HG03039 (cell line): ENCODE results near the gene TGM2.

Source experiments
- ATAC-seq: cut with Tn5 transposase; IDR thresholded peaks from one replicate; pipeline ENCODE4 v1.9.1; 2021; ENCODE audit warnings: mild to moderate bottlenecking, moderate library complexity; ENCODE audit not compliant: unreplicated experiment

TGM2 gene

DNA sequence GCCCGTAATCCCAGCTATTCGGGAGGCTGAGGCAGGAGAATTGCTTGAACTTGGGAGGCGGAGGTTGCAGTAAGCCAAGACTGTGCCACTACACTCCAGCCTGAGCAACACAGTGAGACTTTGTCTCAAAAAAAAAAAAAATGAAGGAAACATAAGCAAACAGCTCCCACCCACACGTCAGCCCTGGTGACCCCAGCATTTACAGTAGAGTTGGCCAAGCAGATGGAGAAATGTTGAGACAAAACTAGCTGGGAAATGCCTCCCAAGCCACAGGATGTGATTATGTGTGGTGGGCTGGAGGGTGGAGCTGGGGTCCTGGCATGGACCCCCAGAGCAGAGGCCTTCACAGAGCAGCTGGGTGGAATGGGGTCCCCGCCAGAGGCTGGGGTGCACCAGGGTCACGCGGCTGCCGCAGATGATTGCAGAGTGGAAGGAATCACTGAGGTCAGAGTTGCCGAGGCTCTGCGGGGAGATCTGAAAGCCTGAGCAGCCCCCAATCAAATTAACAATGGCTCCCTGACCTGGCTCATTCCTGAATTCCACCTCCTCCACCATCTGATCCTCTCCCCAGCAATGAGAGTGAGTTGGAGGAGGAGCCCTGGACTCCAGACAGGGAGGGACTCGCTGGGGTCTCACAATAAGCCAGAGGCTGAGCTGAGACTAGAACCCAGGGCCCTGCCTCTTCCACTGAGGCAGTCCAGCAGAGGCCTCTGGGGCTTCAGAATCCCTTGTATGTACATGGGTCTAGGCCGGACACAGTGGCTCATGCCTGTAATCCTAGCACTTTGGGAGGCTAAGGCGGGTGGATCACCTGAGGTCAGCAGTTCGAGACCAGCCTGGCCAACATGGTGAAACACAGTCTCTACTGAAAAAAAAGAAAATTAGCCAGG, 34.7 kb upstream of the TGM2 start:
- no peak for ATAC-seq

DNA sequence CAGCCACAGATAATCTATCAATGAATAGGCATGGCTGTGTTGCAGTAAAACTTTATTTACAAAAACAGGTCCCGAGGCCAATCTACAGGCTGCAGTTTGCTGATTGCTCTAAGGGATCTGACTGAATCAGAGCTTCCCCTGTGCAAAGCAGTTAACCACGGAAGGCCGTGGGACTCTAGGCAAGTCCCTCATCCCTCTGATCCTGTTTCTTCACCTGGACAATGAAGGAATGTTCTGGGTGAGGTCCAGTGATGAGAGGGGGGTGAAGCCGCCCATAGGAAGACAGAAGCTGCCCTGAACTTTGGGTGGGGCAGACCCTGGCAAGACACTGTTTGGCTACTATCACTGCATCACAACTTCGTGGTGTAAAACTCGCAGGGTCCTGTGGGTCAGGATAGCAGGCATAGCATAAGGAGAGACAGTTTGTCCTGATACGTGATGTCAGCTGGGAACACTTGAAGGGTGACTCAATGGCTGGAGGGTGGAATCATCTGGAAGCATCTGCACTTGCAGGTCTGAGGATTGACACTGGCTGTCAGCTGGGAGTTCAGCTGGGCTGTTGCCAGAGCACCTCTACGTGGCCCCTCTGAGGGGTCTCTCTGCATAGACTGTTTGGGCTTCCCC, 33.3 kb upstream of the TGM2 start:
- no peak for ATAC-seq

DNA sequence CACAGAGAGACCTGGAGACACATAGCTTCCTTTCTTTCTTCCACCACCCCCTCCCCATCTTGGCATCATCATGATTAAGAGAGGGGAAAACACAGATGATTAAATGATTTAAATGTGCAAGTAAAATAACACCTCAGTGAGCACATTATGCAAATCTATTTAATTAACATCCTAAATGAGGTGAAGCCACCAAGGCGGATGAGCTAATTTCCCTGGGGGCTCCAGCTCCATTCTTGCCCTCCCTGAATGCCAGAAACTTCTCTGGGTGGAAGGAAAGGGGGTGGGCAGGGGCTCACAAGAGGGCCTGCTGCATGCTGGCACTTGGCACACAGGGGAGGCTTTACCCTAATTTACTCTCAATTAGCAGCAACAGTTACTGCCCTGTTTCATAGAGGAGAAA, 32.5 kb upstream of the TGM2 start:
- ATAC-seq = no peak

DNA sequence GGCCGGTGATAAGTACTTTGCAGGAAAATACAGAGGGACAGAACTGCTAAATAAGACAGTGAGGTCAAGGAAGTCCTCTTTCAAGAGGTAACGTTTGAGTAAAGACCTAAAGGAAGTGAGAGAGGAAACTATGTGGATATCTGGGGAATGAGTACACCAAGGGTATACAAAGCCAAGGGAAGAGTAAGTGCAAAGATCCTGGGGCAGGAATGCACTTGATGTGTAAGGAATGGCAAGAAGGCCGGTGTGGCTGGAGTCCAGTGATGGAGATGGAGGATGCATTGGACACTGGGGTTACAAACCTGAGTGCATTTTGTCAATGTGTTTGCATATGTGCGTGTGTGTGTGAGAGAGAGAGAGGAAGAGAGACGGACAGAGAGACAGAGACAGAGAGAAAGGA, 32.1 kb upstream of the TGM2 start:
- ATAC-seq = no peak

DNA sequence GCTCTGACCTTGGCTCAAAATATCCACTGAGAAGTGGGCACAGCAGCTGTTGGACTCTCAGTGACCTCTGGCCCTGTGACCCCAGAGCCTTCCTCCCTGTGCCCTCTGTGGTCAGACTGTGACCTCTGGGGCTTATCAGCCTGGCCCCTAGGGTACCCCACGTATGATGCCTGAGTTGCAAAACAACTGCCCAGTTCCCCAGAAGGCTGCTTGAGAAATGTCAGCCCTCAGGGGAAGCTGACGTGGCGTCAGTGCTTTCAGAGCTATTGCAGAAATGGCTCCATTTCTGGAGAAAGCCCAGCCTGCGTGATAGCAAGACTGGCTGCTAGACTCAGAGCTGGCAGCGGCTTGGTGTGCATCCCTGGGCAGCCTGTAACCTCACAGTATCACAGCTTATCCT, 31.5 kb upstream of the TGM2 start:
- no peak for ATAC-seq

DNA sequence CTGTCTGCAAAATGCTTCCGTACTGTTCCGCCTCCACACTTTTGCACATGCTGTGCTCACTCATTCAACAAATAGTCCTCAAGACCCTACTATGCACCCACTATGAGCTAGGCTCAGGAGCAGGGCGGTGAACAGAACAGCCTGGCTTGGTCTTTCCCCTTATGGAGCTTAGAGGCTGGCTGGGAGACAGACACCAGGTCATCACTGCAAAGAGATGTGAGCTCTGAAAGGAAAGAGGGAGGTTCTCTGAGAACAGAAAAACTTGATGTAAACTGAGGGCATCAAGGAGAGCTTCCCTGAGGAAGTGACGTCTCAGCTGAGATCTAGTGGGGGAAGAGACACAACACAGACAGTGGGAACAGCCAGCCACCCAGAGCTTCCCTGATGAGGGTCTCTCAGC, 31.0 kb upstream of the TGM2 start:
- ATAC-seq = no peak

DNA sequence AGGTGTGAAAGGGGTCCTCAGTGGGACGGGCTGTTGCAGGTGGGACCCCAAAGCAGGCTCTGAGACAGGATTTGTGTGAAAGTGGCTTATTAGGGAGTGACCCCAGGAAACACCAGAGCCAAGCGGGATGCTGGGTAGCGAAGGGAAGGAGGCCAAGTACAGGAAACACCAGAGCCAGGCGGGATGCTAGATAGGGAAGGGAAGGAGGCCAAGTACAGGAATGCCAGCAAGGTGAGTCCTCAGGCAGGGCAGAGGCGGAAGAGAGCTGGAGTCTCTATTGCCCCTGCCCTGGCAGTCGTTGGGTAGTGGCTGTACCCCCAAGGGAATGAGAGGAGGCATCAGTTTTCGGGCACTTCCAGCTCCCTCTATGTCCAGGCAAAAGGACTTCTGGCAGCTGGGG, 30.5 kb upstream of the TGM2 start:
- no peak for ATAC-seq

DNA sequence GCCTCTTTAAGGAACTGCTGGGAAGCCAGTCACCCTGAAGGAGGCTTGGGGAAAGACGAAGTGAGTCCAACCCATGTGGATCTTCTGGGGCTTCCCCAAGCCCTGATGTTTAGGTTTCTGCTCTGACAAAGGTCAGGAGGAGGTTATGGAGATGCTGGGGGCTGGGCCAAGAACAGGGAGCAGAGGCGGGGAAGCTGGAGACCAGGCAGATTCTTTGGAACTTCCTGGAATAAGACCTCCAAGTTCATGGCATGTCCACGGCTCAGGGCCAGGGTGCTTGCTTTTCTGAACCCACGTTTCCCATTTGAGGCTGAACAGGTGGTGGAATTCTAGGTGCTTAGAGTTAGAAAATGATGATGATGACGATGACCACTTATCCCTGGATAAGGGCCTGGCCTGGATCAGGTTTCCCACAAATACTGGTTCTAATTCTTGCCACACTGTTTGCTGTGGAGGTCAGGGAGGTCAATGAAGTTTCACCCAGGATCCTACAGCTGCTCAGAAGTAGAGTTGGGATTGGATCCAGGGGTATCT, 30.0 kb upstream of the TGM2 start:
- ATAC-seq = no peak

DNA sequence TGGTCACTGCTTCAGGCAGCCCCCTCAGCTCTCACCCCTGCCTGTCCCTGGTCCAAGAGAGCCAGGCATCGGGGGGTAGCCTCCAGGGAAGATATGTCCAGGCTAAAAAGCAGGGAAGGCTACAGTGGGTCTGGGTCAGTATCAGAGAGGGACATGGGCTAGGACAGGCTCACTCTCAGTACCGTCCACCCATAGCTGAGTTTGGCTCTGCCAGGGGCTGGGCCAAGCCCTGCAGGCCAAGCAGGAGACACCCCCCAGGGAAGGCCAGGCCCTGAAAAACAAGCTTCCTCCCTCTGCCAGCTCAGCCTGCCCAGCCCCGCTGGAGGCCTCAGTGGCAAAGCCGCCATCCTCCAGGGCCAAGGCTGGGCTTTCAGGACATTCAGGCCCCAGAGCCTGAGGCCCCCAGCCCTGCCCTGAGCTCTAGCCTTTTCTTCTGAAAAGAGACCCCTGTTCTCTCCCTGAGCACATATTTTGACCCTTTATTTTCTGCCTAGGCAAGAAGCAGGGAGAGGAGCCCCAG, 28.6 kb upstream of the TGM2 start:
- ATAC-seq = no peak

DNA sequence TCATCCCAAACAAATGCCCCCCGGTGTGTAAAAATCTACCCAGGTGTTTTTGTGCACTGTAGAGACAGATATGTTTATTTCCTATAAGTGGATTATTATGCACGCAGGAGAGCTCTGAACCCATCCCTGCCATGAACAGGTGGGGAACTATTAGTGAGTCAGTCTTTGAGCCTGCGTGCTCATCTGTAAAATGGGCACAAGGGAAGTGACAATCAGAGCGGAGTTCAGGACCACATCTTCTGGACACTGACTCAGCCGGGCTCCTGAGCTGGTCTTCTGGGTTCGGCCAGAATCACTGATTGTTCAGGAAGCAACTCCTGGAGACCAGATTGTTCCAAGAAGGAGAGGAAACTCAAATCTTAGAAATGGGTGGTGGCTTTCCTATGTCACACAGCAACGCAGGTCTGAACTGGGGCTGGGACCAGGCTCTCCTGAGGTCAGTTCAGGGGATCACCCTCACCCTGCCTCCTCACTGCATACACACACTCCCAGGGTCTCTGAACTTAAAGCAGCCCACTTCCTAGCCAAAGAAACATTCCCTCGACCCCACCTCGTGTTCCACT, 27.3 kb upstream of the TGM2 start:
- ATAC-seq = no peak

DNA sequence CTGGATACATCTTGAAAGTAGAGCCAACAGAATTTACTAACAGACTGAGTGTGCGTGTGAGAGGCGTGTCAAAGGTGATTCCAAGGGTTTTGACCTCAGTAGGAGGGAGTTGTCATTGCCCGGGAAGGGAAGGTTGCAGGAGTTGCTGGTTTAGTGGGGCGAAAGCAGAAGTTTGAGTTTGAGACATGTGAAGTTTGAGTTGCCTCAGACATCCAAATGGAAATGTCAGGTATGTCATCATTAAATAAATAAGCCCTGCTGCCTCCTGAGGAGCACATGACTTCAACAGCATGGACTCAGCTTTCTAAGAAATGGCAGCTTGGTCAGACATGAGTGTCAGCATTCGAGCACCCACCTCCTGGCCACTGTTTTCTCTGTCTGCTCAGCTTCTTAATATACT, 26.6 kb upstream of the TGM2 start:
- ATAC-seq = no peak

DNA sequence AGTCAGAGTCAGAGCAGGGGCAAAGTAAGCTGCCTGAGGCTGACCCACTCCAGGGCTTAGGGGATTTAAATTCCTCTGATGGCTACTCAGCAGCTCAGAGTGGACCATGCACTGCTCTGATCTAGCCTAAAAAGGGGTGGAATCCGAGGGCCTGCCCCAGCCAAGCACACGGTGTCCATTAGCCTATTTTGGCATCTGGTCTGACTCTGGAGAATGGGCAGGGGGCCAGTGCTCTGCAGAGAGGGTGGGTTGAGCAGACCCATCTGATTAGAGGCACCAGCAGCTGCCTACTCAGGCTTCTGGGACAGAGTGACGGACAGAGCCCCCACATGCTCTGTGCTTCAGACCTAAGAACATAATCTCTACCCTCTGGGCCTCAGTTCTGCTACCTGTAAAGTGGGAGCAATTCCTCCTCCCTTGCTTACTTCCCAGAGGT, 25.9 kb upstream of the TGM2 start:
- ATAC-seq = no peak

DNA sequence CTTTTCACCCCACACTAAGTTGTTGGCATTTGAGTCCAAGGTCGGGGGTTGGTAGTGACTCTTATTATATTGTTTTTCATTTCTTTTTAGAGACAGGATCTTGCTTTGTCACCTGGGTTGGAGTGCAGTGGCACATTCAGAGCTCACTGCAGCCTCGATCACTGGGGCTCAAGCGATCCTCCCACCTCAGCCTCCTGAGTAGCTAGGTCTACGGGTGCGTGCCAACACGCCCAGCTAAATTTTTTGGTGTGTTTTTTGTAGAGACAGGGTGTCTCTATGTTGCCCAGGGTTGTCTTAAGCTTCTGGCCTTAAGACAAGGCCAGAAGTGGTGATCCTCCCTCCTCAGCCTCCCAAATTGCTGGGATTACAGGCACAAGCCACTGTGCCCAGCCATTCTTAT, 25.1 kb upstream of the TGM2 start:
- ATAC-seq = no peak

DNA sequence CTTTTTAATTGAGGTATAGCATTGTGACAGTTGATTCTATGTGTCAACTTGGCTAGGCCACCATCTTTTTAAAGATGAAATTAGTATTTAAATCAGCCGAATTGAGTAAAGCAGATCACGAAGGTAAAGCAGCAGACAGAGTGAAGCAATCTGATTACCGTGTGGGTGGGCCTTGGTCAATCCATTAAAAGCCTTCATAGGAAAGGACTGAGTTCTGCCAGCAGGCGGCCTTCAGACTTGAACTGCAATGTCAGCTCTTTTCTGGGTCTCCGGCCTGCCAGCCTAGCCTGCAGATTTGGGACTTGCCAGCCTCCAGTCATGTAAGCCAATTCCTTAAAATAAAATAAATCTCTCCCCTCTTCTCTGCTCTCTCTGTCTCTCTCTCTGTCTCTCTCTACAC, 22.4 kb upstream of the TGM2 start:
- no peak for ATAC-seq

DNA sequence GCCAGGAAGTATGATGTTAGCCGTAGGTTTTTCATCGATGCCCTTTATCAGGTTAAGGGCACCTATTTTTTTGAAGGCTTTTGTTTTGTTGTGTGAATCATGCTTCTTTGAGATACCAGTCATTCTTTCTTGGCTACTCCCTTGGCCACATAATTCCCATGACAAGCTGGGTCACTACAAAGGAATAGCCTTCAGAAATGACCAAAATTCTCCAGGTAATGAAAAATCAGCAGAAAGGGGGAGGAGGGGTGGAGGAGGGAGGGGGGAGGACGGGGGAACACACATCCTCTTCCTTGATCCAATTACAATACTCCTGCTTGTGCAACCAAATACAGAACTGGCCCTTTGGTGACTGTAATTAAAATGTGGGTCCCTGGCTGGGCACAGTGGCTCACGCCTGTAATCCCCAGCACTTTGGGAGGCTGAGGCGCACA, 21.7 kb upstream of the TGM2 start:
- no peak for ATAC-seq

DNA sequence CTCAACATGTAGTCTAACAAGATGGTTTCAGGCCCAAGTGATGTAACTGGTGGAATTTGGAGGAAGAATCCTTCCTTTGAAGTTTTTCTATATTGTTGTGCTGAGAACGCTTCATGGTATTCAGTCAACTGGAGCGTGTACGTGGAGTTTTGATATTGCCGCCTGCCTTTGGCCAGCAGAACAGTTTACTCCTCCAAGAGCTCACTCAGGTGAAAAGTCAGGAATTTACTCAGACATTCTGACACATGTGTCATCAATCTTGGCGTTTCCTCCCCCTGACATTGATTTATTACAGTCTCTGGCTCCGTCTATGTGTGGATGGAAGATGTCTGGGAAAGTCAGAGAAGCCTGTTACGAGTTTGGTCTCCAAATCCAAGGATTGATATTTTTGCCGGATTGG, 19.0 kb upstream of the TGM2 start:
- no peak for ATAC-seq

DNA sequence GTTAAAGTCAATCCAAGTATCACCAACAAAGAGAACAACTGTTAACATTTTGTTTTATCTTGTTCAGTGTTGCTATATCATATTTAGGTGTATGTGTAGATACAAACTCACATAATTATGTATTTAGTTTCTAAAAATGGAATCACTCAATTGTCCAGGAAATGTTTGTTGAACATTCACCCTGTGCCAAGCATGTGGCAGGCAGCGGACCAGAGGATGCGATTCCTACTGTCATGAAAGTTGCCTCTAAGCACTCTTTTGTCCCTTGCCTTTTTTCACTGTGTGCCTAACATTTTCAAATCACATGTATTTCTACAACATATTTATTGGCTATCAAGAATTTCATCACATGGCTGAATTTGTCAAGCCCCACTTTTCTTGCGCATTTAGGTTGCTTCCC, 16.9 kb upstream of the TGM2 start:
- ATAC-seq = no peak

DNA sequence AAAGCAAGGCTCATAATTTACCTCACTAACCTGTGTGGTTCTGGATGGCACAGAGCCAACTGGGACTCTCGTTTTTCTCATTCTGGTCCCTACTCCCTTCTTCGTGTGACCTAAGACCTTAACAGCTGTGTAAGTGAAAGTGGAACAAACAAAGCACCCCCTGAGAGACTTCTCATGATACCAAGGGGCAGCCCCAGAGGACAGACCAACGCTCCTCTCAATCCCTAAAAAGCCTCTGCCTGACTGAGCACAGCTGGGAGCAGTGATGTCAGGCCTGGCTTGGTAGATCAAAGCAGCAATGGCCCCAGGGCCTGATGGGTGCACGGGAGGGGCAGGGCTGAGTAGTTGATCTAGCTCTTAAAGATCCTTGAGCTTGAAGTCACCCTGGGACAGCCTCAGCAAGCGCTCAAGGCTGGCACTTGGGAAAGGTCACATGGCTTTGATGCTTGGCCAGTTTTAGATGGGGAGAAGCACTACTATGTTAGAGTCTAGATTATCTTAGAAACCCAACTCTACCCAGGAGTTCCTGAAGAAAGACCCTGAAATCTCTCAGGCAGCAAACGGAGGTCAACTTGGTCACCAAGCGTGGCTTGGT, 16.2 kb upstream of the TGM2 start:
- no peak for ATAC-seq

DNA sequence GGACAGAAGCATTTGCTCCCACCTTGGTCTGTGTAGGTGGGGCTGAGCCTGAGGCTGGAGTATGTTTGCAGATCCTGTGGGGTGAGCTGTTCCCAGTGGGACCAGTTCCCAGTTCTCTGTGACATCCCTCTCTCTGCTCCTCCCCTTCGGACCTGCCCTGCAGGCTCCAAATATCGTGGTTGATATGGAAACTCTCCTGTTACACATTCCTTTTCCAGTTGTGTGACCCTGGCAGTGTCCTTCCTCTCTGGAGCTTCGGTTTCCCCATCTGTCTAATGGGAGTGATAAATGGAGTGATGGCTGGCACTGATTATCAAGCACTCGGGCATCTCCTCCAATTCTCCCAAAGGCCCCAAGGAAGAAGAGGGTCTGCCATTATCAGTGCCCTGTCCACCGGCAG, 15.7 kb upstream of the TGM2 start:
- no peak for ATAC-seq

DNA sequence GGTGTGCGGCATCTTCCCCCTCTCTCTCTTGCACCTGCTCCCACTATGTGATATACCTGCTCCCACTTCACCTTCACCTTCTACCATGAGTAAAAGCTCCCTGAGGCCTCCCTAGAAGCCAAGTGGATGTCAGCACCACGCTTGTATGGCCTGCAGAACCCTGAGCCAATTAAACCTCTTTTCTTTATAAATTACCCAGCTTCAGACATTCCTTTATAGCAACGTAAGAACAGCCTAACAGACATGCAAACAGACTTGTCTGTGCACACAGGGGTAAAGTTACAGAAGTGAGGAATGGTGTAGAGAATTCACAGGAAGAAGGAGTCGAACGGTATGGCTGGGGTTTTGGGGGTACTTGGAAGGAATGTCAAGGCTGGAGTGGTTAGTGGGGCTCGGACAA, 14.8 kb upstream of the TGM2 start:
- no peak for ATAC-seq

DNA sequence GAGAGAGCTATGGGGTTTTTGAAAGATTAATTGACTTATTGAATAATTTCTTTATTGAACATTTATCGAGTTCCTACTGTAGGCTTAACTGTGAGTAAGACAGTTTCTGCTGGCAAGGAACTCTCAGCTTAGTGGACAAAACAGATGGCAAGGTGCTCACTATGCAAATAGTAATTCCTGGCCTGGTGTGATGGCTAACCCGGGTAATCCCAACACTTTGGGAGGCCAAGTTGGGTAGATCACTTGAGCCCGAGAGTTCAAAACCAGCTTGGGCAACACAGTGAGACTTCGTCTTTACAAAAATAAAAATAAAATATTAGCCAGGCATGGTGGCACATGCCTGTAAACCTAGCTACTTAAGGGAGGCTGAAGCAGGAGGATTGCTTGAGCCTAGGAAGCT, 13.5 kb upstream of the TGM2 start:
- ATAC-seq = no peak
